Karpas-422 (cell line): ENCODE results near the gene LILRA5. TPM values are rescaled to one million over a fixed set of nuclear protein-coding genes. Genes with fewer than 3 reads are reported as not detected.
"Not testable (repeated sequence)": the region's sequence is repeated elsewhere in the genome, so short reads cannot be mapped to it uniquely, and the experiment has no call there.

Experiments used
- DNase-seq: peaks from one replicate; pipeline ENCODE4 v3.0.0-alpha.2; 2015
- H2AFZ ChIP-seq: fragments of 200-600 bp; sonication (generic); 2 replicates; pipeline ENCODE4 v1.6.1; 2014; ENCODE audit warnings: antibody characterized with exemption, low read length, mixed read lengths
- H3K27ac ChIP-seq: fragments of 200-600 bp; sonication (generic); 2 replicates; pipeline ENCODE4 v1.5.1; 2014; ENCODE audit warnings: mild to moderate bottlenecking, low read length, moderate library complexity
- H3K27me3 ChIP-seq: fragments of 200-600 bp; sonication (generic); 2 replicates; pipeline ENCODE4 v1.6.1; 2014; ENCODE audit warnings: low read length, mixed read lengths
- H3K36me3 ChIP-seq: fragments of 200-600 bp; sonication (generic); 2 replicates; pipeline ENCODE4 v1.6.1; 2014; ENCODE audit warnings: low read length, mixed read lengths; ENCODE audit not compliant: insufficient read depth
- H3K4me1 ChIP-seq: fragments of 200-600 bp; sonication (generic); 2 replicates; pipeline ENCODE4 v1.6.1; 2014; ENCODE audit warnings: mild to moderate bottlenecking, low read length, mixed read lengths
- H3K4me2 ChIP-seq: fragments of 200-600 bp; sonication (generic); 2 replicates; pipeline ENCODE4 v1.6.1; 2014; ENCODE audit warnings: low read length, low read depth, mild to moderate bottlenecking; ENCODE audit not compliant: poor library complexity, severe bottlenecking
- H3K4me3 ChIP-seq: fragments of 200-600 bp; sonication (generic); 2 replicates; pipeline ENCODE4 v1.5.1; 2014; ENCODE audit warnings: mild to moderate bottlenecking, antibody characterized with exemption, low read length, mixed read lengths
- H3K79me2 ChIP-seq: fragments of 200-600 bp; sonication (generic); 2 replicates; pipeline ENCODE4 v1.6.1; 2014; ENCODE audit warnings: mild to moderate bottlenecking, low read length, mixed read lengths
- H3K9ac ChIP-seq: fragments of 200-600 bp; sonication (generic); 2 replicates; pipeline ENCODE4 v1.6.0; 2014; ENCODE audit warnings: low read length
- H3K9me2 ChIP-seq: fragments of 200-600 bp; sonication (generic), shearing (Covaris generic); replicated peaks from 2 replicates; pipeline ENCODE4 v1.6.0; 2014; ENCODE audit warnings: mild to moderate bottlenecking, low read length, moderate library complexity; ENCODE audit not compliant: insufficient read depth
- H3K9me3 ChIP-seq: fragments of 300-700, 200-600 bp; sonication (generic); 2 replicates; pipeline ENCODE4 v1.6.1; 2014; ENCODE audit warnings: low read length, mixed read lengths
- H4K20me1 ChIP-seq: fragments of 200-600 bp; sonication (generic); 2 replicates; pipeline ENCODE4 v1.6.1; 2014; ENCODE audit warnings: mild to moderate bottlenecking, antibody characterized with exemption, low read length, low read depth; ENCODE audit not compliant: insufficient read depth
- total RNA-seq: library from RNA; depleted of rRNA; stranded (reverse); fragments of >200 nt; shearing (Covaris generic); gene quantifications from 2 replicates; pipeline ENCODE4 v1.2.3, GENCODE V29; 2014; ENCODE audit warnings: low replicate concordance

Gene LILRA5
- total RNA-seq, 1 experiment from 2014 or later: not detected

DNA sequence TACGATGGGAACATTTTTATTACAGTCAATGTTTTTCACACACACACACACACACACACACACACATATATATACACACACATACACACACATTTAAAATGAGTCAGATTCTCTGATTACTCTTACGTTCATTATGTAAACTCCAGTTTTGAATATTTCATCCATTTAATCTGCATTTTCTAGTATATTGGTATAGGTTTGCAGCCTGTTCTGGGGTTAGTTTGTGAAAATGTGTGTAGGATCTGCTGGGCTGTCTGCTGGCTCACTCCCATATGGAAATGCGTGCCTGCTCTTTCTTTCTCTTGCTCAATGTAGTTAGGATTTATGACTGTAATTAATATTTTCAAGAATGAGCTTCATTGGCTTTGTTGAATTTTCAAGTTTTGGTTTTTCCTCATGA, 39.1 kb downstream of the LILRA5 start:
- Histone ChIP-seq H3K9me3 (no peaks in the 10 kb centered on the region), H3K4me3 (no peak overlapping the region), H2AFZ (no peak overlapping the region), H3K9me2 (no peaks in the 10 kb centered on the region), H3K79me2 (no peaks in the 10 kb centered on the region), H3K4me2 (no peak overlapping the region), H3K4me1 (no peaks in the 10 kb centered on the region), H4K20me1 (no peaks in the 10 kb centered on the region), H3K36me3 (no peaks in the 10 kb centered on the region), H3K27ac (no peak overlapping the region), H3K27me3 (no peaks in the 10 kb centered on the region), H3K9ac (no peak overlapping the region)
- no peak for DNase-seq

GRCh38 chr19:54272181-54272580, 40.8 kb downstream of the LILRA5 start:
- not testable (repeated sequence) for H3K4me1 ChIP-seq, H4K20me1 ChIP-seq, H3K27ac ChIP-seq, H3K36me3 ChIP-seq, H3K79me2 ChIP-seq, H3K9me2 ChIP-seq, H3K4me3 ChIP-seq, H3K4me2 ChIP-seq, H3K9ac ChIP-seq, H2AFZ ChIP-seq, H3K9me3 ChIP-seq, DNase-seq, H3K27me3 ChIP-seq

GRCh38 chr19:54271587-54271986, 41.4 kb downstream of the LILRA5 start:
- H3K9ac ChIP-seq, H4K20me1 ChIP-seq, H3K79me2 ChIP-seq, H3K4me2 ChIP-seq, H2AFZ ChIP-seq, H3K9me2 ChIP-seq, H3K27me3 ChIP-seq, H3K36me3 ChIP-seq, H3K4me3 ChIP-seq, DNase-seq, H3K4me1 ChIP-seq, H3K9me3 ChIP-seq, H3K27ac ChIP-seq: not testable (repeated sequence)

DNA sequence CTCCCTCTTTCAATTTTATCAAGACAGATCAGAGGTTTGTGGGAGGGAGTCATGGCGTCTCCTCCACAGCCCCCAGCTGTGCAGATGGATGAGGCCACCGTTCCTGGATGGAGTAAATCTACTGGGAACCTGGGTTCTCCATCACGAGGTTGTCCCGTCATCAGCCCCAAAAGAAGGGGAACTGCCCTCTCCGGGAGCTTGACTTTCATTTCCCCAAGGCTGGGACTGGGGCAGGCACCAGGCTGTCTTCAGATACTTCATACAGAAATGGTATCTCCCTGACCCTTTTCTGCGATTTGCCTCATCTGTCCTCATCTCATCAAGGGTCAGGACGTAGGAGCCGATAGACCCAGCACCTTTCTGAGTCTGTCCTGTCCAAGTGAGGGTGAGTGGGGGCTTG, 41.9 kb downstream of the LILRA5 start:
- Histone ChIP-seq H3K4me3 (no peak overlapping the region), H3K27me3 (peaks cover 3% of the 10 kb centered on the region; the same call in 1 of the 2 replicates), H3K9me3 (no peaks in the 10 kb centered on the region), H3K36me3 (no peaks in the 10 kb centered on the region), H3K79me2 (no peaks in the 10 kb centered on the region), H4K20me1 (no peaks in the 10 kb centered on the region), H2AFZ (no peak overlapping the region), H3K4me1 (no peaks in the 10 kb centered on the region), H3K9me2 (no peaks in the 10 kb centered on the region), H3K4me2 (no peak overlapping the region), H3K27ac (no peak overlapping the region), H3K9ac (no peak overlapping the region)
- no peak for DNase-seq

- peaks cover 3% of the 10 kb centered on the region; the same call in 1 of the 2 replicates for H3K27me3 ChIP-seq
- no peaks in the 10 kb centered on the region for H3K36me3 ChIP-seq
- H3K4me1 ChIP-seq: no peaks in the 10 kb centered on the region
- no peak overlapping the region for H3K9ac ChIP-seq
- H3K9me3 ChIP-seq: no peaks in the 10 kb centered on the region
- H3K79me2 ChIP-seq: no peaks in the 10 kb centered on the region
- H3K9me2 ChIP-seq: no peaks in the 10 kb centered on the region
- no peaks in the 10 kb centered on the region for H4K20me1 ChIP-seq
- DNase-seq: no peak
- H2AFZ ChIP-seq: no peak overlapping the region
- H3K27ac ChIP-seq: no peak overlapping the region
- no peak overlapping the region for H3K4me3 ChIP-seq
- H3K4me2 ChIP-seq: no peak overlapping the region
These were observed 44.0 kb downstream of the LILRA5 start for GRCh38 chr19:54268936-54269335.

DNA sequence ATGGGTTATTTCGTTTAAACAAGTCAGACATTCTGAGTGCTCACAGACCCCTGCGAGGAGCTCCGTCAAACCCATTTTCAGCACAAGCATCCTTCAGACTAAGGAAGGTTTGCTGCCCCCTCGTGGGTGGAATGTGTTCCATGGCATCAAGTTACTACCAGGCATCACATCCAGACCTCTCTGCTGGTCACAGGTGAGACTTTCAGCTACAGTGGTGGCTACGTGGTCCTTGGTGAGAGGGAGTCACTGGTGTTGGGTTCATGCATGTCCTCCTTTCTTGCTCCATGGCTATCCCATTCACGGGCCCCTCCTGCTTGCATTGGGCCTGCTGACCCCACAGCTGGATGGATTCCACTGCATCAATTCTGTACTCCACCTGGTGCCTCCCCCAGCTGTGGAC, 46.8 kb downstream of the LILRA5 start:
- no peaks in the 10 kb centered on the region for H3K9me2 ChIP-seq
- H3K27me3 ChIP-seq: peaks cover 3% of the 10 kb centered on the region; the same call in 1 of the 2 replicates
- peak; percentile 91 for DNase-seq
- H4K20me1 ChIP-seq: no peaks in the 10 kb centered on the region
- H3K27ac ChIP-seq: no peak overlapping the region
- H3K36me3 ChIP-seq: no peaks in the 10 kb centered on the region
- H3K4me1 ChIP-seq: no peaks in the 10 kb centered on the region
- no peak overlapping the region for H3K4me3 ChIP-seq
- no peaks in the 10 kb centered on the region for H3K79me2 ChIP-seq
- H3K4me2 ChIP-seq: no peak overlapping the region
- H3K9me3 ChIP-seq: no peaks in the 10 kb centered on the region
- H3K9ac ChIP-seq: no peak overlapping the region
- no peak overlapping the region for H2AFZ ChIP-seq

DNA sequence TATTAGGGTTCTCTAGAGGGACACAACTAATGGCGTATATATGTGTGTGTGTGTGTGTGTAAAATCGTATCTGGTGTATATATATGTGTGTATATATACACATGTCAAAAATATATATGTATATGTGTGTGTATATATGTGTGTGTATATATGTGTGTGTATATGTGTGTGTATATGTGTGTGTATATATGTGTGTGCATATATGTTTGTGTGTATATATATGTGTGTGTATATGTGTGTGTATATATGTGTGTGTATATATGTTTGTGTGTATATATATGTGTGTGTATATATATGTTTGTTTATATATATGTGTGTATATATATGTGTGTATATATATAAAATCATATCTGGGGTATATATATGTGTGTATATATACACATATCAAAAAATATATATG, 50.5 kb downstream of the LILRA5 start:
- no peaks in the 10 kb centered on the region for H3K79me2 ChIP-seq
- no peak overlapping the region for H3K9ac ChIP-seq
- no peak overlapping the region for H3K4me3 ChIP-seq
- no peak overlapping the region for H3K4me2 ChIP-seq
- no peak for DNase-seq
- no peaks in the 10 kb centered on the region for H3K36me3 ChIP-seq
- H3K9me2 ChIP-seq: no peaks in the 10 kb centered on the region
- H4K20me1 ChIP-seq: no peaks in the 10 kb centered on the region
- no peak overlapping the region for H3K27ac ChIP-seq
- no peaks in the 10 kb centered on the region for H3K9me3 ChIP-seq
- H2AFZ ChIP-seq: no peak overlapping the region
- no peaks in the 10 kb centered on the region for H3K27me3 ChIP-seq
- H3K4me1 ChIP-seq: no peaks in the 10 kb centered on the region

DNA sequence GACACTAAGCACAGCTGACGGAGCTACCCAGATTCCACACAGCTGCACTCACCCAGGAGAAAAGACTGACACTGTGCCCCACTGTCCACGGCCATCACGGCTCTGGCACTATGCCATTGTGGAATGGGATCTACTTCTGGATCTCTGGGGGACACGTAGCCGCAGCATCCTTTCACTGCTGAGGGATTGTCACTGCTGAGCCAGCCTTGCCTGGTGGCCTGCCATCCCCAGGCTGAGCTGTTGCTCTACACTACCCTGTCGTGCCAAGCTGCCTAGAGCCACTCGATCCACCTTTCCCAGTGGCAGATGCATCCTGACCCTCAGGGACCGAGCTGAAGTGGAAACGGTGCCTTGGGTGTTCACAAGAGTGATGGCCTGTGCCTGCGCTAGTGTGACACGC, 50.9 kb downstream of the LILRA5 start:
- Histone ChIP-seq H3K36me3 (no peaks in the 10 kb centered on the region), H3K9me2 (no peaks in the 10 kb centered on the region), H3K4me3 (no peak overlapping the region), H3K4me1 (no peaks in the 10 kb centered on the region), H3K27me3 (no peaks in the 10 kb centered on the region), H3K9me3 (no peaks in the 10 kb centered on the region), H4K20me1 (no peaks in the 10 kb centered on the region), H2AFZ (no peak overlapping the region), H3K4me2 (no peak overlapping the region), H3K27ac (no peak overlapping the region), H3K9ac (no peak overlapping the region), H3K79me2 (no peaks in the 10 kb centered on the region)
- DNase-seq: no peak

- Histone ChIP-seq H3K4me2 (no peak within 1 kb of the TSS), H3K4me3 (no peak within 1 kb of the TSS), H4K20me1 (no peaks in the 10 kb centered on the region; the same call in 1 of the 2 replicates), H3K4me1 (no peaks in the 10 kb centered on the region), H3K27me3 (no peaks in the 10 kb centered on the region), H3K27ac (no peak within 1 kb of the TSS), H3K36me3 (no peaks in the 10 kb centered on the region), H3K79me2 (no peaks in the 10 kb centered on the region), H3K9me3 (no peaks in the 10 kb centered on the region), H3K9ac (no peak within 1 kb of the TSS), H2AFZ (no peak within 1 kb of the TSS), H3K9me2 (no peaks in the 10 kb centered on the region)
- DNase-seq: no peak
These were observed 55.9 kb downstream of the LILRA5 start, which contains the start of gene LILRB5 for GRCh38 chr19:54257116-54257480. Gene LILRB5 (minus strand): TSS chr19:54257273. CDS start chr19:54257193, 80 bp downstream.
